HCT116 (cell line): Measurements from ENCODE around the gene ZEB1. TPM values are rescaled to one million over a fixed set of nuclear protein-coding genes. Genes with fewer than 3 reads are reported as not detected.

Experiments
- ATAC-seq: fragments of 200-7000 bp; cut with Tn5 transposase; 2 replicates; pipeline ENCODE4 v1.9.1; 2020; ENCODE audit warnings: mild to moderate bottlenecking, moderate library complexity
- BruUV-seq: library from RNA; stranded (reverse); fragments of 400-500 nt; replicated peaks from 2 replicates; lab custom pipeline; 2021; lab: Mats Ljungman, UMichigan
- CTCF ChIA-PET: fragments of 300-600 bp; sonication (Branson Sonifier 250); formaldehyde crosslinking; loops from one replicate; lab custom pipeline; 2021; ENCODE audit warnings: antibody characterized with exemption; lab: Charles Lee
- POLR2A ChIA-PET: fragments of 300-600, 350-600 bp; sonication (Branson Sonifier 250); formaldehyde crosslinking; loops from one replicate; lab custom pipeline; 2021; ENCODE audit warnings: antibody characterized with exemption; lab: Charles Lee
- RAD21 ChIA-PET, 2 experiments: fragments of 300-600 bp; sonication (Branson Sonifier 250); formaldehyde crosslinking; loops; one replicate each; lab custom pipeline; 2023; ENCODE audit warnings: low total read pairs in 2 of 2; ENCODE audit not compliant: uncharacterized antibody in 2 of 2, unreplicated experiment in 2 of 2, low non-redundant PET in 1 of 2; lab: Charles Lee
- DNase-seq: peaks from one replicate; pipeline ENCODE4 v3.0.0-alpha.2; 2010; ENCODE audit warnings: low read depth, low spot score
- H2AFZ ChIP-seq: fragments of 200-600 bp; shearing (Covaris generic), sonication (generic); 2 replicates; pipeline ENCODE4 v1.6.1; 2017; ENCODE audit warnings: low read depth, mixed run types, mixed read lengths, antibody characterized with exemption, low read length; ENCODE audit not compliant: poor library complexity, severe bottlenecking
- H3K27ac ChIP-seq: 2 replicates; pipeline ENCODE4 v1.5.1; 2012; ENCODE audit warnings: low read depth, low read length
- H3K27me3 ChIP-seq: fragments of 200-600 bp; sonication (generic); 2 replicates; pipeline ENCODE4 v1.6.1; 2016; ENCODE audit warnings: mixed run types, low read length, mixed read lengths; ENCODE audit not compliant: insufficient read depth
- H3K36me3 ChIP-seq, 2 experiments: fragments of 200-500 bp in 1 of 2; fragments of 200-600 bp in 1 of 2; sonication (Bioruptor generic) in 1 of 2; sonication (generic) in 1 of 2; 2 replicates each; pipeline versions ENCODE4 v1.5.1 to v1.6.1; 2014 to 2016; ENCODE audit warnings: low read length in 2 of 2, inconsistent platforms in 1 of 2, mixed read lengths in 1 of 2, mixed run types in 1 of 2; ENCODE audit not compliant: insufficient read depth in 2 of 2, control insufficient read depth in 1 of 2
- H3K4me1 ChIP-seq, 2 experiments: fragments of 200-600 bp in 1 of 2; sonication (generic) in 1 of 2; 2 replicates each; pipeline versions ENCODE4 v1.5.1 to v1.6.1; 2012 to 2017; ENCODE audit warnings: low read length in 2 of 2, inconsistent platforms in 1 of 2, mild to moderate bottlenecking in 1 of 2, mixed read lengths in 1 of 2, mixed run types in 1 of 2, moderate library complexity in 1 of 2; ENCODE audit not compliant: insufficient read depth in 2 of 2, control insufficient read depth in 1 of 2
- H3K4me2 ChIP-seq: fragments of 200-600 bp; sonication (generic); 2 replicates; pipeline ENCODE4 v1.6.1; 2017; ENCODE audit warnings: mixed run types, low read length, mixed read lengths
- H3K4me3 ChIP-seq, 2 experiments: fragments of 200-600 bp in 1 of 2; sonication (generic) in 1 of 2; replicated peaks in 1 of 2; 2 replicates each; pipeline ENCODE4 v1.5.1; 2011 to 2016; ENCODE audit warnings: low read length in 2 of 2, control low read depth in 1 of 2, low read depth in 1 of 2, mild to moderate bottlenecking in 1 of 2, mixed read lengths in 1 of 2, mixed run types in 1 of 2
- H3K79me2 ChIP-seq: fragments of 200-600 bp; sonication (generic); 2 replicates; pipeline ENCODE4 v1.6.1; 2017; ENCODE audit warnings: mild to moderate bottlenecking, mixed run types, low read length, moderate library complexity, mixed read lengths; ENCODE audit not compliant: insufficient read depth
- H3K9ac ChIP-seq: fragments of 200-600 bp; sonication (generic); 2 replicates; pipeline ENCODE4 v1.6.1; 2016; ENCODE audit warnings: low read length, mixed read lengths
- H3K9me2 ChIP-seq: fragments of 200-600 bp; sonication (generic), shearing (Covaris generic); 2 replicates; pipeline ENCODE4 v1.6.1; 2017; ENCODE audit warnings: mixed run types, mild to moderate bottlenecking, moderate library complexity; ENCODE audit not compliant: insufficient read depth
- H3K9me3 ChIP-seq, 2 experiments: fragments of 200-500 bp in 1 of 2; fragments of 200-600 bp in 1 of 2; sonication (Bioruptor generic) in 1 of 2; sonication (generic) in 1 of 2; 2 replicates each; pipeline ENCODE4 v1.6.1; 2014 to 2017; ENCODE audit warnings: low read length in 2 of 2, mixed read lengths in 2 of 2, inconsistent platforms in 1 of 2, low read depth in 1 of 2, mild to moderate bottlenecking in 1 of 2, mixed run types in 1 of 2, moderate library complexity in 1 of 2; ENCODE audit not compliant: control insufficient read depth in 1 of 2, insufficient read depth in 1 of 2
- H4K20me1 ChIP-seq: fragments of 200-600 bp; sonication (generic), shearing (Covaris generic); 2 replicates; pipeline ENCODE4 v1.6.1; 2017; ENCODE audit warnings: mixed run types, mild to moderate bottlenecking, moderate library complexity; ENCODE audit not compliant: insufficient read depth
- CBX3 ChIP-seq: IDR thresholded peaks from 2 replicates; pipeline ENCODE4 v1.6.1; 2012; ENCODE audit warnings: low read depth
- CEBPB ChIP-seq: IDR thresholded peaks from 2 replicates; pipeline ENCODE4 v1.6.1; 2012; ENCODE audit warnings: low read depth
- CTCF ChIP-seq, 3 experiments: fragments of 200-600 bp in 1 of 3; sonication (generic) in 1 of 3; IDR thresholded peaks in 2 of 3; conservative IDR thresholded peaks in 1 of 3; 2 replicates each; pipeline ENCODE4 v1.5.1; 2012 to 2017; ENCODE audit warnings: low read depth in 2 of 3, low read length in 2 of 3, antibody characterized with exemption in 1 of 3, borderline replicate concordance in 1 of 3, control low read depth in 1 of 3, mild to moderate bottlenecking in 1 of 3, mixed read lengths in 1 of 3, mixed run types in 1 of 3, moderate library complexity in 1 of 3; ENCODE audit not compliant: insufficient read depth in 1 of 3
- ELF1 ChIP-seq: IDR thresholded peaks from 2 replicates; pipeline ENCODE4 v1.6.1; 2012; ENCODE audit warnings: low read depth, borderline replicate concordance
- FOSL1 ChIP-seq: IDR thresholded peaks from 2 replicates; pipeline ENCODE4 v1.6.1; 2012; ENCODE audit warnings: low read depth
- JUND ChIP-seq: IDR thresholded peaks from 2 replicates; pipeline ENCODE4 v1.6.1; 2012
- MAX ChIP-seq: IDR thresholded peaks from 2 replicates; pipeline ENCODE4 v1.6.1; 2012
- RAD21 ChIP-seq: IDR thresholded peaks from 2 replicates; pipeline ENCODE4 v1.6.1; 2012; ENCODE audit warnings: low read depth, mild to moderate bottlenecking
- REST ChIP-seq: IDR thresholded peaks from 2 replicates; pipeline ENCODE4 v1.6.1; 2012; ENCODE audit warnings: low read depth
- SP1 ChIP-seq: IDR thresholded peaks from 2 replicates; pipeline ENCODE4 v1.6.1; 2012; ENCODE audit warnings: low read depth
- SRF ChIP-seq: IDR thresholded peaks from 2 replicates; pipeline ENCODE4 v1.6.1; 2012; ENCODE audit warnings: low read depth
- ZFX ChIP-seq: fragments of 450-650 bp; IDR thresholded peaks from 2 replicates; pipeline ENCODE4 v1.6.1; 2017
- ZNF274 ChIP-seq: fragments of 200-500 bp; sonication (Bioruptor generic); IDR thresholded peaks from 2 replicates; pipeline ENCODE4 v1.6.1; 2014; ENCODE audit warnings: mild to moderate bottlenecking, low read depth, low read length, inconsistent platforms
- intact Hi-C: fragments of 100-400 bp; cut with micrococcal nuclease; formaldehyde crosslinking; loops from 2 replicates; pipeline ENCODE4 v1.10.0; 2022
- total RNA-seq: library from RNA; stranded (reverse); gene quantifications from one replicate; pipeline ENCODE4 v1.2.1, GENCODE V29; 2021; ENCODE audit not compliant: unreplicated experiment

The ZEB1 gene
- total RNA-seq, 1 experiment from 2014 or later = 3.4 TPM

GRCh38 chr10:31578951-31579350 is 259.9 kb downstream of the ZEB1 start:
- Histone ChIP-seq H3K9ac (no peak overlapping the region), H3K4me3 (no peak overlapping the region), H3K27me3 (no peaks in the 10 kb centered on the region), H2AFZ (no peak overlapping the region), H3K9me2 (no peaks in the 10 kb centered on the region), H3K4me1 (peaks cover 17 to 26% of the 10 kb centered on the region in 2 experiments), H3K79me2 (no peaks in the 10 kb centered on the region), H3K36me3 (no peaks in the 10 kb centered on the region)
- no peak for ATAC-seq
- intact Hi-C loops = no loop called here
- RAD21 ChIA-PET = no interaction called here
- BruUV-seq = no TSS peak
- CTCF ChIA-PET = no interaction called here
- no peak for DNase-seq
- no peak for TF ChIP-seq CTCF (IDR thresholded peaks at IDR 0.05 in 2 of 3, conservative IDR thresholded peaks at IDR 0.05 in 1 of 3; ENCODE audit: borderline replicate concordance in 1 of 3, insufficient read depth in 1 of 3, low read depth in 2 of 3, low read length in 2 of 3)
- no peak for TF ChIP-seq SRF
- TF ChIP-seq CEBPB = no peak
- TF ChIP-seq SP1 = no peak
- TF ChIP-seq ELF1 = no peak
- no peak for TF ChIP-seq CBX3
- TF ChIP-seq JUND = no peak
- no peak for TF ChIP-seq RAD21
- no peak for TF ChIP-seq ZFX
- TF ChIP-seq ZNF274 = no peak
- TF ChIP-seq FOSL1 = no peak
- no peak for TF ChIP-seq MAX
- no peak for TF ChIP-seq REST
- TF ChIP-seq, all 23 proteins: peak for 0
- no peaks in the 10 kb centered on the region for H4K20me1 ChIP-seq
- no peaks in the 10 kb centered on the region for H3K9me3 ChIP-seq
- POLR2A ChIA-PET = no interaction called here
- no peak overlapping the region for H3K27ac ChIP-seq
- H3K4me2 ChIP-seq = no peak overlapping the region
